22Rv1 (cell line): ENCODE measurements around the gene TINAG.

Experiments
- CTCF ChIP-seq: fragments of 450-650 bp; IDR thresholded peaks from 2 replicates; pipeline ENCODE4 v1.5.1; 2017; ENCODE audit warnings: mild to moderate bottlenecking
- ZFX ChIP-seq: fragments of 450-650 bp; IDR thresholded peaks from 2 replicates; pipeline ENCODE4 v1.6.1; 2017; ENCODE audit warnings: antibody characterized with exemption, borderline replicate concordance

GRCh38 chr6:54291146-54291545 is 17.1 kb upstream of the TINAG start:
- no peak for TF ChIP-seq CTCF
- TF ChIP-seq ZFX: no peak
